ENCODE data around the gene CD109.

The CD109 gene

DNA sequence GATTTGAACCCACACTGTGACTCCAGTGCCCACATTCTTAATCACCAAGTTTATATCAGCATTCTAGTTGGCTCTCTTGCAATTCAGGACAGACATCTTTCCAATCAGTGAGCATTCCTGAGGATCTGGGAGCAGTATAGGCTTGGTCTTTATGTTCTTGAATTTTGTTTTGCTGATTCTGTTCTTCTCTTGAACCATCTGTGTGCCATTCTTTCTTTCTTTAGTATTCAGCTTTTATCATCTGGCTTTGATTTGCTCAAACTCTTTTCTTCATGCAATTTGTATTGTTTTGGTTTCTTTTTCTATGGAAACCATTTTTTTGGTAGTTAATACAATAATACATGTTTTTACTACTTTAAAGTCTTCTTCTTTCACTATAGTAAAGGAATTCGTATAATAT is 162.4 kb downstream of the CD109 start:
- no peak for DNase-seq (ENCODE audit: low read depth)

DNA sequence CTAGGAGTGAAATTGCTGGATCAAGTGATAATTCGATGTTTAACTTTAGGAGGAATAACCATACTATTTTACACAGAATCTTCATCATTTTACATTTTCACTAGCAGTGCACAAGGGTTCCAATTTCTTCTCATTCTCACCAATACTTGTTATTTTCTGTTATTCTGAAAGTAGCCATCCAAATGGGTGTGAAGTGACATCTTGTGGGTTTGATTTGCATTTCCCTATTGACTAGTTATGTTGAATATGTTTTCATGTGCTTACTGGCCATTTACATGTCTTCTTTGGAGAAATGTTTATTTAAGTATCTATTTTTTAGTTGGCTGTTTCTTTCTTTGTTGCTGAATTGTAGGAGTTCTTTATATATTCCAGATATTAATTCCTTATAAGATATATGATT is 164.3 kb downstream of the CD109 start:
- DNase-seq (ENCODE audit: low read depth) = no peak

DNA sequence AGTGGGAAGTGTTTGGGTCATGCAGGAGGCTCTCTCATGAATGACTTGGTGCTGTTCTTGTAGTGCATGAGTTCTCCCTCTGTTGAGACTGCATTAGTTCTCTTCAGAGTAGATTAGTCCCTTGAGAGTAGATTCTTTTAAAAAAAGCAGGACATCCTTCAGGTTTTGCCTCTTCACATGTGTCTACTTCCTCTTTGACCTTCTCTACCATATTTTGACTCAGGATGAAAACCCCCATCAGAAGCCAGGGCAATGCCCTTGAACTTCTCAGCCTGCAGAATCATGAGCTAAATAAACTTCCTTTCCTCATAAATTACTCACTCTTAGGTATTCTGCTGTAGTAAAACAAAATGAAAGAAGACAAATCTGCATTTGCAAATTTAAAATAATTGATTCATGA is 170.3 kb downstream of the CD109 start:
- DNase-seq (ENCODE audit: low read depth) = no peak

DNA sequence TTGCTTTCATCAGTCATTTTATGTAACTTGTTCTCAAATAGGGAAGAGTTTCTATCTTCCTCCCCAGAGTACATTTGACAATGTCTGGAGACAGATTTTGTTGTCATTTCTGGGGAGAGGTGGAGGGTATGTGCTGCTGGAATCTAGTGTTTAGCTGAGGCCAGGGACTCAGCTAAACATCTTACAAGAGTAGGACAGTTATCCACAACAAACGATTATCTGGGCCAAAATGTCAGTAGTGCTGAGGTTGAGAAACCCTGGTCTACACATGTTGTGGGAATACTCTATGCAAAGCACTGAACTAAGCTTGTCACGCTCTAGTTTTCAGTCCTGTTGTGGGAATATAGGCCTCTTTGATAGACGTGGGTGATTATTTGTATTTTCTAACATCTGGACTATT is 171.4 kb downstream of the CD109 start:
- no peak for DNase-seq (ENCODE audit: low read depth)

GRCh38 chr6:73870907-73871306 is 174.9 kb downstream of the CD109 start:
- no peak for DNase-seq (ENCODE audit: low read depth)

GRCh38 chr6:73873081-73873480 is 177.1 kb downstream of the CD109 start:
- peak; percentile 39 for DNase-seq (ENCODE audit: low read depth)

All from GM04503 (cell line).